ENCODE measurements around the gene ABCC8.

The ABCC8 gene

DNA sequence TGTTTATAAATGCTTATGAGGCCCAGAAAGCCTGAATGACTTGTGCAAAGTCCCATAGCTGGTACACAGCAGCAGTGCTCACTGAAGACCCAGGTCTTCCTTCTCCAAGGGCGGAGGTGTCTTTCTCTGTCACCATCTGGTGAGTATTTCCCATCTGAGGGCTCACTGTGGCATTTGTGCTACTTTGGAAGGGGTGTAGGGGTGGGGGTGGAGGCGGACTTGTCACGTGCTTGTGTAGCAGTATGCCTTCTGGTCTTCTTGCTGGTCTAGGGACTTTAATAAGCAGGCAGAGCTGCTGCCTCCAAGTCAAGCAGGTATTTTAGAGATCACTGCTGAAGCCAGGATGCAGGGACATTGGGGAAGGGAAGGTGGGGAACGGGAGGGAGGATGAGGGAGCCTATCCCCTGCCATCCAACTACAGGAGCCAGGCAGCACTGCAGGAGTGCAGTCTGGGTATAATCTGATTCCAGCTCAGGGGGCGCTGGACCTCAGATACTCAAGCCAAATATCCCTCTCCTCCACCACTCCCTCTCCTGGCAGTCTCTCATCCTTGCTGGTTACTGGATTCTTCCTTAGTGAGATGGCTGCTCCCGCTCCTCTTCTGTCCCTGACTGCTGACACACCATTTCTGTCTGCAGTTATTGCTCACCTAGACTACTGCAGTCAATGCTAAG lies 3.4 kb downstream of the ABCC8 start:
- peak in 19 of 58 donors; percentile 3 to 62 (median 24) for DNase-seq

DNA sequence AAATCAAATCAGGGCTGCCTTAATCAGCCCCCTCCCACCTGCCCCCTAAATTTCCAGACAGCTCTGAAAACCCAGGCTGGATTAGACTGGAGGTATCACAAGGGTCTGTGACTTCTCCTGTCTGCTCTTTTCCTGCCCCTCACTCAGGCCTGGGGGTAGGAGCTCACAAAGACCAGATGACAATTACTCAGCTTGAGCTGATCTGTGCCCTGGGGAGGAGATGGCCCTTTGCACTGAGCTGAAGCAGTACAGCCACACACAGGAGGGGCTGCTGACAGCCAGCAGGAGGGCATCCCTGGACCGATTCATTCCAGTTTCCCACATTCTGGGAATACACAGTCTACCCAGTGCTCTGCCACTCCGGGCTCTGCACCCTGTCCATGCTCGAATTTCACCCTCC lies 4.2 kb downstream of the ABCC8 start:
- no peak for DNase-seq

DNA sequence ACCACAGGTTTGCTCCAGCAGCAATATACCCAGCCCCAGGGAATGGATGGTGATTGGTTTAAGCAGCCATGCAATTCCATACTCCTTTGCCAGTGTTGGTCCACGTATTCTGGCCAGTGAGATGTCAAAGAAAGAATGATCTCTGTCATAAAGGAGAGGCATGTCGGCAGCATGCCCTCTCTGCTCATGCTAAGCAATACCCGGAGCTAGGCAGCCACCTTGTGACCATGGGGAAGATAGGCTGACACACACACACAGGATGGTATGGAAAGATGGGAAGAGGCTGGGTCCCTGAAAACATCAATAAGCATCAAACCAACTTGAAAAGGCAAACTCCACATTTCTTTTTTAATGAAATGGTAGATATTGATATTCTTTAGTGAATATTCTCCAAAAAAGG lies 5.1 kb downstream of the ABCC8 start:
- no peak for DNase-seq

DNA sequence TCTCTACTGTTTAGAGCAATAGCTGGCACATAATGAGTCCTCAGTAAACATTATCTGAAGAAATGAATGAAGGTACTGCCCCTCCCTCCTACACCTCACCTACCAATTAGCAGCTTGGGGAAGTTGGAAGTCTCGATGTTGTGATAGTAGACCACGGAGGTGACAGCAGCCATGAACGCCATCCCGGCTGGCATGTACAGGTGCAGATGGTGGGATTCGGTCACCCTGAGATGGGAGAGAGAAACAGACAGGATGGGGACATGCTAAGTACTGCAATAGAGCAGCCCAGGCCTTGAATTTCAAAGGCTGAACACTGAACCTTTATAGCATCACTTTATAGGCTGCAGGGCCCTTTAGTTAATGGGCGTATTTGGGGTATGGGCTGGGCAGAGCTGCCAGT lies 6.6 kb downstream of the ABCC8 start:
- DNase-seq = no peak

DNA sequence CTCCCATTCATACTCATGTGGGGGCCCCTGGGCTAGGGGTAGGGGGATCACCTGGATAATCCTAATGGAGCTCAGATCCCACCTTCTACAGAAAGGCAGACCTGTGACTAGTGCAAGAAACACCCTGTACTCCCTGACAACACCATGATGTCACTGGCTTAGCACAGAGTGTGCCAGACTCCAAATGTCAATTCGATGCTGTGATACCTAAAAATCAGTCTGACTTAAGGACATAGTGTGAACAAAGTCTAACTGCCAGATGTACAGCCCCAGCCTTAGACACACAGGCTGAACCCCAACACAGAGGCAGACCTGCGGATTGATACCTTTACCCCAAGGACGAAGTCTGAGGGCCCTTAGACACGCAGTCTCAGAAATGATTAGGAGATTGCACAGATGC lies 8.5 kb downstream of the ABCC8 start:
- no peak for DNase-seq

DNA sequence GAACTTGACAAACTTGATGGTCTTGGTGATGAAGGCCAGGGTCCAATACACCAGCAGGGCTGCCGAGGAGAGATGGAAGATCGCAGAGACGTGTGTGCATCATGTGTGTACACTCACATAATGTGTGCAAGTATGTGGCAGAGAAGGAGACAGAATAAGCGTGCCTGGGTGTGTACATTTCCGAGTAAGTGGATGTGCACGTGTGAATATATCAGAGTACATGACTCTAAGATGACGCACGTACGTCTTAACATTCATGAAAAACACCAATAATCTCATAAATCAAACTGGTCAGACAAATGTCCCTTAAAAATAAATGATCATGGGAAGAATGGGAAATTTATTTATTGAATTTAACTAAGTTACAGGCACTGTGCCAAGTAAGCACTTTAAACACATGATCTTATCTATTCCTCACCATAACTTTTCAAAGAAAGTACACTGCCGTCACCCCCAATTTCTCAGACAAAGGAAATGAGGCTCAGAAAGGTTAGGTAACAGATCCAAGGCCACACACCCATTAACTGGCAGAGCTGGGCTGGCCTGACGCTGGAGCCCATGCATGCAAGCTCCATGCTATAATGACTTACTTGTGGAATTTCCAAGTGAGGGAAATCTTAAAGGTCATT lies 13.0 kb downstream of the ABCC8 start:
- DNase-seq = no peak

DNA sequence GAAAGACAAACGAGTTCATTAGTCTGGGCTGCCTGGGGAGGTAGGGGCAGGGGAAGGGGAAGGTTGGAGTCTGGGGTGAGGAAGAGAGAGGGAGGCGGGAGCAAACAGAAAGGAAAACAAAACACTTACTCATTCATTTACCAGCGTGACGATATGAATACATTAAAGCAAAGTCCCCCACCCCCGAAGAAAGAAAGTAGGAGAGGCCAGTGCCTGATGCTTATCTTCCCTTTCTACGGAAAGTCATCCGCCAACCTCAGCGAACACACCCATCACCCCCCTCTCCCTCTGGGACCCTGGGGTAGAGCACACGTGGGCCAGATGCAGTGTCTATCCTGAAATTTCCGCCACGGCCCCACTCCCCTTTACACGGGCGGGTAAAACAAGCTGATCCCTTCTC lies 13.7 kb downstream of the ABCC8 start:
- no peak for DNase-seq

DNA sequence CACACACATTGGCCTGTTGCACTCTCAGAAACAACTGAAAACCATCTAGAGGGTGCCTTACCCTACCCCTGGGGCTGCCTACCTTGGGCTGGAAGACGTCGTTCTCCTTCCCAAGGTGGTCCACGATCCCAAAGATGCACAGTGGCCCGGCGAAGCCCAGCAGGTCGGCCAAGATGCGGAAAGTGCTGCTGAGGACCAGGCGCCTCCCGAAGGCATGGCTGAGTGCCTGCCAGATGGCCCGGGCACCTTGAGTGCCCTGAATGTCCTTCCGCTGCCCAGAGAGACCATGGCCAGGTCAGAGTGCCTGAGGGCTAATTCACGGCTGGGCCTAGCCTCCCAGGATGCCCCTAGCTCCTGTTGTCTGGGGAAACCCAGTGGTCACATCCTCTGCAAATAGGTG lies 16.2 kb downstream of the ABCC8 start:
- DNase-seq = no peak

DNA sequence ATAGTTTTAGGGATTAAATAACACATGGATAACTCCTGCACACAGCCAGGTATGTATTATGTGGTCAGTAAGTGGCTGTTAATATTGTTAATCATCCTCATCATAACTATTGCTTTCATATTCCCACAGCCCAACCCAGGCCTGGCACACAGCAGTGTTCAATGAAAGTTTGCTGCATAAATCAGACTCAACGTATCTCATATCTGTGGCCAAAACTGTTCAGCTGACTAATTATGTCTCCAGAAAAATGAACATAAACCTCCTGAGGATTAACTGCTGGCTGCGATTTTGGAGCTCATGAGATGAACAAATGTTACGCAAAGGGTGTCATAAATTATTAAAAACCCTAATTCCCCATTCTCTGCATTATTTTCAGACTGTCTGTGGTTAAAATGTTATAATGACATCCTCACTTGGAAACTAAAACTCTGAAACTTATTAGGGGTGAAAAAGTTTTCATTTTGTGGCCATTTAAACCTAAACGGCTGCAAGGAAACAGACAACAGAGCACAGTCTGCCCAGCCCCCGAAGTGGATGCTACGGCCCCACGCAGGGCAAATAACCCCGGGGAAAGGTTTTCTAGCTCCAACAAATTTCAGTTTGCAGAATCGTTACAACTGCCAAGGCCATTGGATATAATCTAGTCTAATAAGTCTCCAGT lies 17.3 kb downstream of the ABCC8 start:
- no peak for DNase-seq

DNA sequence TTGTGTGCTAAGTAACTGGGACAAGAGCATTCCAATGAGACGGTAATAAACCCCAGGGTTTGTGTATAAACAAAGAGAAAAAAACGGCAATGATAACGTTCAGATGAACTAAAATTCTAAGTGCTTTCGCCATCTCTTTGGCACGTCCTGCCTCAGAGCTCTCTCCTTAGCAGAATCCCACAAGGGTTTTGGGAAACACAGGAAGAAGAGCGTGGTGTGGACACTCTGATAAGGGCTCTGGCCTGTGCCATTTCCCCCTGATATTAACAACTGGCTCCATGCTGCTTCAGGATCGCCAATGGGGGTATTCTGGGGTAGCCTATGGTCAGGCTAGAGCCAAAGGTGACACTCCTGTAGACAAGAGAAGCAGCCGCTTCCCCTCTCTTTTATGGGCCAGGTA lies 18.4 kb downstream of the ABCC8 start:
- no peak for DNase-seq

DNA sequence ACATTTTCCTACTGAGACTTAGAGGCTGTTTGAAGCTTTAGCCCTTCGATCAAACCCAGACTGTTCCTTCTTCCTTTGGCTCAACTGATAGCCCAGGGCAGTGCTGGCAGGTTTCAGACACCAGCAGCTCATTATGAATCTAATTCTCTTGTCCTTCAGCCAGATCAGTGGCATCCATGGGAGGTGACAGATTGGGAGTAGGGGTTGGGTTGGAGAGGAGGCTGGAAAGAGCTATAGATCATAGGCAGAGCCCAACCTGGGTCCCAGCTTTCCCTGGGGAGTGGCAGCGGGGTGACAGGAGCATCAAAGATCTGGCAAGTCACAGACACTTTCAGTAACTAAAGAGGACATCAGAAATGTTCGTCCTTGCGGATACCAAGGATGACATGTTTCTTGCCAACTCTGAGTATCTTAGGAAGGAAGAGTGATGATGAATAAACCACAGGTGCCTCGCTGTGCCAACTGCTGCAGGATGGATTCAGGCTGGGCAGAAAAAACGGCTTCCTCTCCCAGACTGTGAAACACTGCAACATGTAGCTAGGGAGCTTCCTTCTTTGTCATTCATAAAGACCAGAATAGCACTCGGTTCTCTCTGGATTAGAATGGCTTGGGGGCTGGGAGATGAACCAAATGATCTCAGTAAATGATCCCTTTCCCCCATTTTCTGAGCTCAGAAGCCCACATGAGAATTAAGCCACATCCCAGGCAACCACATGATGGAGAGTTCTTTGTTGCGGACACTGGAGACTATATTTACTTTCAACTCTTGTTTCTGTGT lies 19.1 kb downstream of the ABCC8 start:
- peak in 16 of 58 donors; percentile 5 to 42 (median 26) for DNase-seq

DNA sequence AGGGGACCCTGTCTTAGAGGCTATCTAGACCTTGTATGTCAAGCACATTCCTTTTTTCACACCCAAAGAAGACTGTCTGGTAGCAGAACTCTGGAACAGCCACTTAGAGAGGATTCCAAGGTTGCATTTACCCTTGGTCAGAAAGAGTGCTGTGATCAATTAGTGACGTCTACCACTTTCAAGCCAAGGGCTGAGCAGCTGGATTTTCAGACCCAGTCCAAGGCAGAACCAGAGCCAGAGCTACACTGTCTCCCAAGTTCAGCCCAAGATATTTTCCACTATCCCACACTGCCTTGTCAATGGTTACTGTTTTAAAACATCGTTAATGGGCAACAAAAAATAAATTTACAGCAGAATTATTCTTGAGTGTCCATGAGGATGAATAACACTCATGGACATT lies 24.0 kb downstream of the ABCC8 start:
- DNase-seq = no peak

DNA sequence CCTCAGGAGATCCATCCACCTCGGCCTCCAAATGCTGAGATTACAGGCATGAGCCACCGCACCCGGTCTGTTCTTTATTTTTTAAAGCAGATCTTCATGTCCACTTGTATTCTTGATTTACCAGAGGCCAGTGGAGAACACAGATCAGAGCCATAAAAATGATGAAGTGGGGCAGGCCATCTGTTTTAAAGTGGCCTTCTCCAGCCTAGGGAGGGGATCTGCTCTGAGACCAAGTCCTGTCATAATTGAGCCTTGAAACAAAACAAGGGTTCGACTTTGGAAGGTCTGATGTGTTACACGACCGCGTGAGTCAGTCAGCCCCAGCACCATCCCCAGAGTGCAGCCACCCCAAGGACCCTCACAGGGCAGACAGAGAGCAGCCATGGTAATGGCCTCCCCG lies 27.5 kb downstream of the ABCC8 start:
- no peak for DNase-seq

DNA sequence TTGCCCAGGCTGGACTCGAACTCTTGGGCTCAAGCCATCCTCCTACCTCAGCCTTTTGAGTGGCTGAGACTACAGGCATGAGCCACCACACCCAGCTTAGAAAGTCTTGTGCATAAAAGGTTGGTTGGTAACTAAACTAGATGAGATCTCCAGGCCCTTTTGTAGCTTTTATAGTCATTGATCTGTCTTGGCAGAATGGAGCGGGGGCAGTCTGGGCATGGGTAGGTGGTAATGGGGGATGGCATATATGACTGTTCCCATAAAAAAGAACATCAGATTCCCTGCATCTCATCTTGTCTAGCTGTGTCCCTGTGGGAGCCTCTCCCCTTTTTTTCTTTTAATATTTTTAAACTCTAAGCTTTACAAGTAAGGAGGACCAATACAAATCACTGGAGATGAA lies 30.2 kb downstream of the ABCC8 start:
- DNase-seq = no peak

DNA sequence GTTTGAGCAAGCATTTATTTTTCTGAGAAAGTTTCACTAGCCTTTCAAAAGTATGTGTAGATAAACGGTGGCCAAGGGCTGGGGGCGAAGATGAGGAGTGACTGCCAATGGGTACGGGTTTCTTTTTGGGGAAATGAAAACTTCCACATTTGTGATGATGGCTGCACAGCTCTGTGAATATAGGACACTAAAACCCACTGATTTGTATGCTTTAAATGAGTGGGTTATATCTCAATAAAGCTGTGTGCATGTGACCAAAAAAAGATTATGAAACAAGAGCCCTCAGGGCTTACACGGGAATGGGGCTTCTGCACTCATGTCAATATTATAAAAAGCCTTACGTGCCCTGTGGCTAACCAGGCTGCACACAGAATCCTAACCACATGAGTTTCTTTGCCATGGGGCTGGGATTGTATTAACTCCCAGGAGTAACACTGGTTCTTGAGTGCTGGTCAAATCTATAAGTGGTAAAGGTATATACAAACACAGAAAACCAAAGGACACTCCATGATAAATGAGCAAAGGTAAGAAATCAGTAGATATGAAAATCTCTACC lies 31.3 kb downstream of the ABCC8 start:
- no peak for DNase-seq

DNA sequence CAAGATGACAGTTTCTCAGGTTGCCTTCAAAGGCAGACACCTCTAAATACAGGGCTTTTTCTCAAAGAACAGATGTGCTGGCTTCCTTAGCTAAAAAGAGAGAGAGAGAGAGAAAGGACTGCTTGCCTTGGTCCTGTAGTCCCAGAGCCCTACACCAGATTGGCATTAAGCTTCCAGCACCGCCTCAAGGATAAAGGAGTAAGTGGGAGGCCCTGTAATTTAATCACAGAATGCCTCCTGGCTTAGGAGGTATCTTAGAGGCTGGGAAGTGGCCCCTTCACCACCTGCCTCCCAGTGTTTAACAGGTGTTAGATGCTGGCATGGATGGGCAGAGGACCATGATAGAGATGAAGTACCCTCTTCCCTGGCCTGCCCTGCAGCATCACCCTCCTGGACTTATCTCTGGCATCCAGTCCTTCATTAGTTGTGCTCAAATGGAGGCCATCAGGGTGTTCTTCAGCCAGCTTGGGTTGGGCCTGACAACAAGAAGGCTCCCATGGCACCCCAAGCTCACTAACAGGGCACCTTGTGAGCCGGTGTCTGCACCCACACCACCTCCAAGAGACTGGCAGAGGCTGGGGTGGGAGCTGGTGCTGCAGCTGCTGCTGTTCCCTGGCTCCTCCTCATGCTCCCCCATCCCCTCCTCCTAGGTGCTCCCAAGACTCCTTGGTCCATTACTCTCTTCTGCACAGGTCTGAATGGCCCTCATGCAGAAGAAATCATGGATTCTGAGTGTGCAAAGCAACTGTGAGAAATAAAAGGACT lies 32.5 kb downstream of the ABCC8 start:
- DNase-seq = peak in 1 of 58 donors; percentile 22

DNA sequence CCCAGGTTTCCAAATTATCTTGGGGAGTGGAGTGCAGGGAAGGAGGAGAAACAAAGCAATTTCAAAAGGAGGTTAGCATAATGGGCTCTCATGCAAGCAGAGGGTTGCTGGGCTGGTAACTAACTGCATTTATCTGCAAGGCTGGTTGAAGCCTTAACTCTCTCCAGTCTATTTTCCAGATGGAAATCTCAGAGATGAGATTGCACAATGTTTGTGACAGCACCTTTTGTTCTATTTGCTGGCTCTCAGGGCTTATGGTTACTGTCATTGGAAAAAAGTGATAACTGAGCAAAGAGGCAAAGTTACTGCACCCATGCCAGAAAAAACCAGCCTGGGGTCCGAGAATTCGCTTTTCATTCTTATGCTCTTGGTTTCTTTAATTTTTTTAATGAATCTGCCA lies 33.2 kb downstream of the ABCC8 start:
- DNase-seq = no peak

DNA sequence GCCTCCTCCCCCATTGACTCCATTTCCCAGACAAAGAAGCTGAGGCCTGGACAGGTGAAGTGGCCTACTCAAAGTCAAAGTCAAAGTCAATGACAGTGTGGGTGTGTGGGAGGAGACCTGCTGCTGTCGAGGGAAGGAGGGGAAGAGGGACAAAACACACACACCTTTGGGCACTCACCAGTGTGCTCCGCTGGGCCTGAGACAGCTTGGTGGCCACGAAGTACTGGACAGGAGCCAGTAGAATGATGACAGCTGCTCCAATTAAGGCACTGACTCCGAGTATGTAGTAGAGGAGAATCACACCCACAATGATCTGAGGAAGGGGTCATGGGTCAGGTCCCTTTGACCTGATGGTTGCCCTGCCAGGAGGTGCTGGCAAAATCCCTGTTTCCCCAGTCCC lies 33.6 kb downstream of the ABCC8 start:
- no peak for DNase-seq

DNA sequence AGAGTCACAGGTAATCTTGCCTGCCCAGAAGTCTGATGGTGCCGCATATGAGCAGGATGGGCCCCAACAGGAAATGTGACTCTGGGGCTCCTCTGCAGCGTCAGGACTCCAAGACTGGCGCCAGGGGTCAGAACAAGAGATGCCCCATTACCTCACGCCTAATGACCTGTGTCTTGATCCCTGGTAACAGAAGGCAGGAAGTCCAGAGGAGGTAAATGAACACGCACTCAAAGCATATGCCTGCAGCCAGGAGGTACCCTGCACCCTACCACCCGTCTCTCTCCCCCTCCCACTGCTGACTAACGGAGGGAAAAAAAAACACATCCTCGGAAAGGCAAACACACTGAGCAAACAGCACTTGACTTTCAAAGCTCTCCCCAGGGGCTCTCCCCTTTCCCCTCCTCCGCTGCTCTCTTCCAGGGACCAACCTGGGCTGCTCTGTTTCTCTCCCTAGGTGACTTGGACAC lies 37.3 kb downstream of the ABCC8 start:
- no peak for DNase-seq

DNA sequence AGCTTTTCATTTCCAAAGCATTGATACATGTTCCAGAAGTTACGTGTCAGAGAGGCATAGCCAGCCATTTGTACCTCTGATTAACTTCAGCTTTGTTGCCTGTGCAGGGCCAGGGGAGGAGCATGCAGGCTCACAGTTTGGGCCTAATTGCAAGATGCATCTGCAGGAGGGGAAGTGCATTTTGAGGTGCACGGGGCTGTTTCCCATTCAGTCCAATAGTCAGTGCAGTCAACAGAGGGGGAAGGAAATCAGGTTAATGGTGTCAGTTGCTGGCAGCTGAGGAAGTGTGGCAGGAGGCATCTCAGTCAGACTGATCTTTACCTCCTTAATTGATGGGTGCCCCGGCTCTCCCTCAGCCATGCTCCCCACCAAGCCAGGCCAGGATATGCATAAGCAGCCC lies 39.3 kb downstream of the ABCC8 start:
- DNase-seq = no peak

DNA sequence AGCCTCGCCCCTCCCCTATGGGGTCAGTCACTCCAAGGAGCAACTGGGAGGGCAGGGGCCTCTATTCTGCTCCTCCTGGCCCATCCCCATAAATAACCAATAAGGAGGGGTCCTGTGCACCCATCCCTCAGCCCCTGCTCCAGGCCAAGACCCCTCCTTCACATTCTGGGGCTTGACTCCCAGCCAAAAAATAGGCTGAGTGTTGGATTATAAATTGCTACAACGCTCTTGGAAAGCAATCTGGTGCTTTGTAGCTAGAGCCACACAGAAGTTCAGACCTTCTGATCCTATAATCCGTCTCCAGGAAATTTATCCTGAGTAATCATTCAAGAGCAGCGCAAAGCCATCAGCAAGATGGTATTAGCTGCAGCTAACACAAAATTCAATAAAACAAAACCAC lies 42.5 kb downstream of the ABCC8 start:
- no peak for DNase-seq
